GM12801 (cell line): ENCODE measurements around the gene DAAM2.

Experiments used
- TF ChIP-seq, protein P1 (sequence below): IDR thresholded peaks from one replicate; pipeline ENCODE4 v1.5.1; 2011; ENCODE audit warnings: control low read depth; ENCODE audit not compliant: insufficient read length; ENCODE audit errors: extremely low read depth

DAAM2 gene

DNA sequence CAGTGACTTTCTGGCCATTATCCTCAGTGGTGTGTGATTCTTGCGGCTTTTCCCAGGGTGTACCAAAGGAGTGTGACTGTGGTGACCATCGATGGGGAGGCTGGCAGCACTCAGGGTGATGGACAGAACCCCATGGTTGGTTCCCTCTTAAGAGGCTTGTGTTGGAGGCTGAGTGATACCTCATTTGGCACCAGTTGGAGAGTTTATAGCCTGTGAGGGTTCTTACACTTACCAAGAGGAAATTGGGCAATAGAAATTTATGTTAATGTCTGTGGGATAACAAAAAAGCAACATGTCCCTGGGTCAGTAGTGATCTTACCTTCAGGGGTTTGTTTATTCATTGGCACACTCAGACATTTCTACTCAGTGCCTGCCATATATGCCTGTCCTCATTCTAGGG lies 37.2 kb downstream of the DAAM2 start:
- TF ChIP-seq, protein P1, sequence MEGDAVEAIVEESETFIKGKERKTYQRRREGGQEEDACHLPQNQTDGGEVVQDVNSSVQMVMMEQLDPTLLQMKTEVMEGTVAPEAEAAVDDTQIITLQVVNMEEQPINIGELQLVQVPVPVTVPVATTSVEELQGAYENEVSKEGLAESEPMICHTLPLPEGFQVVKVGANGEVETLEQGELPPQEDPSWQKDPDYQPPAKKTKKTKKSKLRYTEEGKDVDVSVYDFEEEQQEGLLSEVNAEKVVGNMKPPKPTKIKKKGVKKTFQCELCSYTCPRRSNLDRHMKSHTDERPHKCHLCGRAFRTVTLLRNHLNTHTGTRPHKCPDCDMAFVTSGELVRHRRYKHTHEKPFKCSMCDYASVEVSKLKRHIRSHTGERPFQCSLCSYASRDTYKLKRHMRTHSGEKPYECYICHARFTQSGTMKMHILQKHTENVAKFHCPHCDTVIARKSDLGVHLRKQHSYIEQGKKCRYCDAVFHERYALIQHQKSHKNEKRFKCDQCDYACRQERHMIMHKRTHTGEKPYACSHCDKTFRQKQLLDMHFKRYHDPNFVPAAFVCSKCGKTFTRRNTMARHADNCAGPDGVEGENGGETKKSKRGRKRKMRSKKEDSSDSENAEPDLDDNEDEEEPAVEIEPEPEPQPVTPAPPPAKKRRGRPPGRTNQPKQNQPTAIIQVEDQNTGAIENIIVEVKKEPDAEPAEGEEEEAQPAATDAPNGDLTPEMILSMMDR = no peak

DNA sequence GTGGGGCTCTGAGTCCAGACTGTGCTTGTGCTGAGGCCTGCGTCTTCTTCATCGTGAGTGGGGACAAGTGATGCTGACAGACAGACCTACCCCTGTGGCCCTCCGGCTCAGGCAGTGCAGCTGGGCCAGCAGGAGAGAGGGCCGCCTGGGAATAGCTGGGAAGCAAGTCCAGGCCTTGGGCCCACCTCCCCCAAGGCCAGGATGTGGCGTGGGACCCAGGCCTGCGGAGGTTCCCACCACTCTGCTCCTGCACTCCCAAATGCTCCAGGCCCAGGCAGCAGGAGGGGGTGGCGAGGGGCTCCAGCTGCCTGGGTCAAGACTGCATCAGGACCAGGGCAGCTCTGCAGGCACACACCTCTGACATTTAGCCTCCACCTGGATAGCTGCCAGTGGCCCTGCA lies 38.3 kb downstream of the DAAM2 start:
- TF ChIP-seq, protein P1 = no peak

DNA sequence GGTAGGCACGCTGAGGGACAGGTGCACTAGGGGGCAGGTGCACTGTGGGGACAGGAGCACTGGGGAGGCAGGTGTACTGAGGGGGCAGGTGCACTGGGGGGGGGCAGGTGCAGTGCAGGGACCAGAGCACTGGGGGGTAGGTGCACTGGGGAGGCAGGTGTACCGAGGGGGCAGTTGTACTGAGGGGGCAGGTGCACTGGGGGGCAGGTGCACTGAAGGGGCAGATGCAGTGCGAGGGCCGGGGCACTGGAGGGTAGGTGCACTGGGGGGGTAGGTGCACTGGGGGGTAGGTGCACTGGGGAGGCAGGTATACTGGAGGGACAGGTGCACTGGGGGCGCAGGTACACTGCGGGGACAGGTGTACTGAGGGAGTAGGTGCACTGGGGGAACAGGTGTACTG lies 39.5 kb downstream of the DAAM2 start:
- TF ChIP-seq, protein P1 = no peak

DNA sequence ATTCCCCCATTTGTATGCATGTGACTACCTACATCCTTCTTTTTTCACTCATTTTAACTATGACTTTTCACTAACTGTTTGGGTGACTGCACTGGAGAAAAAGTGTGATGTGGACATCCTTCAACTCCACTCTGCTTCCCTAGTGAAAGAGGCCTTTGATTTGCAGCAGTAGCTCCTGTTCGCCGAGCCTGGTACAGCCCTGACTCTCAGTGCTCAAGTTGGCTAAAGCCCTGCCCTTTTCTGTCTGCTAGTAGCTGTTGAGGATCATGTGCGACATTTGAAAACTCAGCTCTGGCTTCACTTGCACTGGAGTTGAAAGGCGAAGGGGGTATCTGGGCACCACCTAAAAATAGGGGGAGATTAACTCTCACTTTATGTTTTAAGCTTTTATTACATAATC lies 42.1 kb downstream of the DAAM2 start:
- TF ChIP-seq, protein P1 = no peak

DNA sequence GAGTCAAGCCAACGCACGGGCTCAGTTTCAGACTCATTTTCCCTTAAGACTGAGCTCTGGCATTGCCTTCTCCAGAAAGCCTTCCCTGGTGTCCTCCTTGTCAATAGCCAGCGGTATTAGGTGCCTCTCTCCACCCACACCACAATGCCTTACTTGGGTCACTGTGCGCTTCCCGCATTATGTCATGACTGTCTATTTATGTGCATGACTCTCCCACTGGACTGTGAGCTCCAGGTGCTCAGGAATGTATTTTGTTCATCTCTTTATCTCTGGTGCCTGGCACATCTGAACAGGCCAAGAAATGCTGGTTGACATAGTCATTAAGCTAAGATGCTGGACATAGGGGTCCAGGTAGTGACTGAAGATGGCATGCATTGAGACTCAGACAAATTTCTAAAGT lies 42.7 kb downstream of the DAAM2 start:
- TF ChIP-seq, protein P1 = no peak

DNA sequence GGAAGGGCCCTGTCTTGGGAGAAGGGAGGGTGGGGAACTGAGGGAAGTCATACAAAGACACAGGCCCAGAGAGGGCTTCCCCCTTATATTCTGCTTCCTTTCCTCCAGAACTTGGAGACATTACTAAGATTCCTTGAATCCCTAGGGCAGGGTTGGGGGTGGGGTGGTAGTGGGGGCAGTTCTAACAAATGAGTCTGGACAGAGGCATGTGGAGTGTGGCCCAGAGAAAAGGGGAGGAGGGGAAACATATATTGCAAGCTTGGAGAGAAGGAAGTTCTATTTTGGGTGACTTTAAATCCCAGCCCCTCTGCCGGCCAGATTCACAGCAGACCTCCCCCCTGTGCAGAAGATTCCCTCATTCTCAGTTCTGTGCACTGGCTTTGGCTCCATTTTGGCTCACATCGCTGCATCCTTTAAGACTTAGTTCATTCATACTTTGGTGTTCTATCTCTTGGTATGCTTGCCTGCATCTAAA lies 43.7 kb downstream of the DAAM2 start:
- TF ChIP-seq, protein P1 = no peak

DNA sequence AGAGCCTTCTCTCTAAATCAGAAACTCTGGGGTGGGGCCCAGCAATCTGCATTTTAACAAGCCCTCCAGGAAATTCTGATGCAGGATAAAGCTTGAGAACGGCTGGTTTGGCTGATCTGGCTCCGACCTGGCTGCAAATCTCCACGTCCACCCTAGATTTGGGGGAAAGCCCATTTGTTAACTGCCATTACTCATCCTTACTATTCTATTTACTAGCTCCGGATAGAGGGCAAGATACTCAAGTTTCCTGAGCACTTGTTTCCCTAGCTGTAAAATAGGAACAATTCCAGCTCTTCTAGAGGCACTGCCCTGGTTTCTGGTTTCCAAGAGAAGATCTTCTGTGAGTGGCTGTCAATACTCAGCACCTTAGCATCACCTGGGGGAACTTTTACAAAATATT lies 44.4 kb downstream of the DAAM2 start:
- TF ChIP-seq, protein P1 = no peak

DNA sequence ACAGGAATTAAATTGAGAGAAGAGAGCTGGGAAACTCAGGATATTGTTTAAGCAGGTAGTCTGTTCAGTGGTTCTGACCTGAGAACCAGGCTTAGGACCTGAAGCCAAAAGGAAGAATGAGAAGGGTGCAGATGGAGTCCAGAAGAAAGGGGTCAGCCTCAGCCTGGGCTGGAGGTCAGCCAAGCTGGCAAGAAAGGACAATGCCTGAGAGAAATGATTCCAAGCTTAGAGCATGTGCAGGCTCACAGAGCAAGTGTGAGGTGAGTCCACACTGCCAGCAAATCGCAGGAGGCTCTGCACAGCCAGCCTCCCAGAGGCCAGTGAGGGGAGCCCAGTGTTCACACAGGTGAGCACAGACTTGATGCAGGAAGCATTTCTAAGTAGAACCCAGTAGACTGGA lies 47.3 kb downstream of the DAAM2 start:
- TF ChIP-seq, protein P1 = no peak
